ENCODE results near the gene FAM193B. TPM values are rescaled to one million over a fixed set of nuclear protein-coding genes. Genes with fewer than 3 reads are reported as not detected.

FAM193B gene
- total and polyA plus RNA-seq, 7 experiments from 2014 or later = 4.1 to 275 (median 157) TPM

GRCh38 chr5:177519463-177520235, 34.7 kb downstream of the FAM193B start:
- peaks cover 35 to 55% (median 46%) of the 10 kb centered on the region in 7 donors for H3K4me1 Mint-ChIP-seq
- peak overlapping the region in 7 of 9 donors; percentile 55 to 83 (median 62) for H3K27ac Mint-ChIP-seq

GRCh38 chr5:177516601-177517568, 37.5 kb downstream of the FAM193B start, which contains the start of gene DDX41:
TSS of gene DDX41 (minus strand) at chr5:177516961. CDS start at chr5:177516945, 16 bp downstream.
- Mint-ChIP-seq H3K9me3 (peaks cover 0 to 2% (median 0%) of the 10 kb centered on the region in 11 donors), H3K4me3 (peak within 1 kb of the TSS; percentile 92 to 99 (median 96)), H3K36me3 (peaks cover 9 to 33% (median 16%) of the 10 kb centered on the region in 5 donors), H3K4me1 (peaks cover 42 to 58% (median 52%) of the 10 kb centered on the region in 7 donors), H3K27me3 (peaks cover 0 to 2% (median 0%) of the 10 kb centered on the region in 5 donors), H3K27ac (peak within 1 kb of the TSS; percentile 85 to 97 (median 92))
- Histone ChIP-seq H3K27me3 (ENCODE audit: control insufficient read depth in 2 of 2, insufficient read depth in 2 of 2, low read length in 2 of 2) (no peaks in the 10 kb centered on the region), H3K27ac (ENCODE audit: low read depth, low read length) (peak within 1 kb of the TSS; percentile 79), H3K36me3 (ENCODE audit: control insufficient read depth in 2 of 3, insufficient read depth in 3 of 3, low read length in 3 of 3) (peaks cover 0 to 62% (median 10%) of the 10 kb centered on the region in 3 experiments), H3K4me1 (ENCODE audit: control insufficient read depth in 2 of 2, insufficient read depth in 2 of 2, low read length in 2 of 2) (peaks cover 15 to 17% of the 10 kb centered on the region in 2 donors), H3K4me3 (ENCODE audit: low read length) (peak within 1 kb of the TSS; percentile 76), H3K9me3 (ENCODE audit: control insufficient read depth in 2 of 3, low read length in 3 of 3) (no peaks in the 10 kb centered on the region)
- intact Hi-C loops (cut with micrococcal nuclease) = loop anchor here (1.0 to 5.0 kb wide), 7 partner anchors 20 to 636 kb away; partner anchors contain the start of genes FAM193B (in 2 of the 2), PDLIM7 (in 2 of the 2), TMED9 (in 2 of the 2) and GRK6 (in 1 of the 2)
- CTCF ChIA-PET = interaction anchor here (0.6 to 1.4 kb wide), 2 partner anchors 15 to 859 kb away, joined by 3 to 8 read pairs; no protein-coding TSS in a partner anchor
- POLR2A ChIA-PET = interaction anchor here (0.6 to 1.4 kb wide), 9 partner anchors 9 to 431 kb away, joined by 3 to 5 read pairs (median 3); partner anchors contain the start of gene PDLIM7
- ATAC-seq (peak; percentile 92), DNase-seq (peak; percentile 88 to 96 (median 95))

More at GRCh38 chr5:177519463-177520235, 34.7 kb downstream of the FAM193B start:
- Mint-ChIP-seq H3K36me3 (peaks cover 3 to 22% (median 10%) of the 10 kb centered on the region in 5 donors), H3K4me3 (peak overlapping the region in 2 of 10 donors; percentile 23 to 59), H3K9me3 (peaks cover 0 to 2% (median 0%) of the 10 kb centered on the region in 11 donors), H3K27me3 (peaks cover 0 to 2% (median 0%) of the 10 kb centered on the region in 5 donors)
- intact Hi-C loops (cut with micrococcal nuclease) = loop anchor here in 1 of 2 donors (5.0 kb wide), 1 partner anchor 62 kb away; no protein-coding TSS in a partner anchor
- Histone ChIP-seq H3K27me3 (ENCODE audit: control insufficient read depth in 2 of 2, insufficient read depth in 2 of 2, low read length in 2 of 2) (no peaks in the 10 kb centered on the region), H3K4me1 (ENCODE audit: control insufficient read depth in 2 of 2, insufficient read depth in 2 of 2, low read length in 2 of 2) (peaks cover 15 to 17% of the 10 kb centered on the region in 2 donors), H3K36me3 (ENCODE audit: control insufficient read depth in 2 of 3, insufficient read depth in 3 of 3, low read length in 3 of 3) (peaks cover 0 to 51% (median 0%) of the 10 kb centered on the region in 3 experiments), H3K27ac (ENCODE audit: low read depth, low read length) (no peak overlapping the region), H3K4me3 (ENCODE audit: low read length) (no peak overlapping the region), H3K9me3 (ENCODE audit: control insufficient read depth in 2 of 3, low read length in 3 of 3) (no peaks in the 10 kb centered on the region)
- no peak for ATAC-seq
- ChIA-PET CTCF (no interaction called here), POLR2A (interaction anchor here (1.5 kb wide), 1 partner anchor 22 kb away, joined by 4 read pairs; the partner anchor contains the start of gene PDLIM7)
- no peak for DNase-seq

DNA sequence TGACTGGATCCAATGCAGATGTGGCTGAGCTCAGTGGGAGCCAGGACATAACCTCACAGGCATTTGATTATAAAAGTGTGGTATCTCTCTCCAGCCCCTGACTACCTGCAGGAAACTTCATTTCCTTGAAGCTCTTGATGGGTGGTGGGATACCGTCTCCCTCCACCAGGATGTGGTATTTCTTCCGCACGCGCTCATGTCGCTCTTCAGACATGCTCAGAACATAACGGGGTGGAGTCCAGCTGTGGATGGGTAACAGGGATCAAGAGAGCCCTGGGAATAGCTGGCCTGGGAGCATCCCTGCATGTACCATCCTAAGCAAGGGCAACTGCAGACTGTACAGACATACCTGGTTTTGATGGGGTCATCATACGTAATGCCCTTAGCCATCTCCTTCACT, 38.8 kb downstream of the FAM193B start:
- ATAC-seq = no peak
- ChIA-PET CTCF (interaction anchor here (1.4 kb wide), 1 partner anchor 14 kb away, joined by 8 read pairs; no protein-coding TSS in a partner anchor), POLR2A (interaction anchor here (1.2 to 1.4 kb wide), 3 partner anchors 10 to 37 kb away, joined by 3 to 5 read pairs (median 3); no protein-coding TSS in a partner anchor)
- H3K9me3 ChIP-seq (ENCODE audit: control insufficient read depth in 2 of 3, low read length in 3 of 3) = no peaks in the 10 kb centered on the region
- intact Hi-C loops (cut with micrococcal nuclease) = loop anchor here in 1 of 2 donors (5.0 kb wide), 1 partner anchor 58 kb away; no protein-coding TSS in a partner anchor
- Mint-ChIP-seq H3K4me3 (peak overlapping the region; percentile 92 to 99 (median 96)), H3K27me3 (peaks cover 0 to 2% (median 0%) of the 10 kb centered on the region in 5 donors), H3K36me3 (peaks cover 16 to 41% (median 23%) of the 10 kb centered on the region in 5 donors), H3K9me3 (peaks cover 0 to 2% (median 0%) of the 10 kb centered on the region in 11 donors), H3K4me1 (peaks cover 37 to 55% (median 43%) of the 10 kb centered on the region in 7 donors), H3K27ac (peak overlapping the region in 7 of 9 donors; percentile 22 to 92 (median 85))
- H3K27me3 ChIP-seq (ENCODE audit: control insufficient read depth in 2 of 2, insufficient read depth in 2 of 2, low read length in 2 of 2) = no peaks in the 10 kb centered on the region
- H3K4me1 ChIP-seq (ENCODE audit: control insufficient read depth in 2 of 2, insufficient read depth in 2 of 2, low read length in 2 of 2) = peaks cover 9 to 17% of the 10 kb centered on the region in 2 donors
- H3K36me3 ChIP-seq (ENCODE audit: control insufficient read depth in 2 of 3, insufficient read depth in 3 of 3, low read length in 3 of 3) = peaks cover 0 to 62% (median 10%) of the 10 kb centered on the region in 3 experiments
- peak overlapping the region; percentile 79 for H3K27ac ChIP-seq (ENCODE audit: low read depth, low read length)
- peak overlapping the region; percentile 76 for H3K4me3 ChIP-seq (ENCODE audit: low read length)
- DNase-seq = no peak

GRCh38 chr5:177514541-177514940, 39.8 kb downstream of the FAM193B start:
- H3K4me3 Mint-ChIP-seq = peak overlapping the region in 3 of 10 donors; percentile 96 to 97 (median 96)
- peaks cover 16 to 41% (median 24%) of the 10 kb centered on the region in 5 donors for H3K36me3 Mint-ChIP-seq
- ATAC-seq (no peak), DNase-seq (no peak)
- H3K9me3 Mint-ChIP-seq = peaks cover 0 to 2% (median 0%) of the 10 kb centered on the region in 11 donors
- H3K4me3 ChIP-seq (ENCODE audit: low read length) = no peak overlapping the region
- H3K27ac Mint-ChIP-seq = no peak overlapping the region
- CTCF ChIA-PET = no interaction called here
- peaks cover 33 to 46% (median 39%) of the 10 kb centered on the region in 7 donors for H3K4me1 Mint-ChIP-seq
- POLR2A ChIA-PET = no interaction called here
- H3K27ac ChIP-seq (ENCODE audit: low read depth, low read length) = no peak overlapping the region
- intact Hi-C loops (cut with micrococcal nuclease) = no loop called here
- H3K27me3 Mint-ChIP-seq = peaks cover 0 to 2% (median 0%) of the 10 kb centered on the region in 5 donors
- H3K27me3 ChIP-seq (ENCODE audit: control insufficient read depth in 2 of 2, insufficient read depth in 2 of 2, low read length in 2 of 2) = no peaks in the 10 kb centered on the region
- peaks cover 0 to 56% (median 10%) of the 10 kb centered on the region in 3 experiments for H3K36me3 ChIP-seq (ENCODE audit: control insufficient read depth in 2 of 3, insufficient read depth in 3 of 3, low read length in 3 of 3)
- peaks cover 9 to 17% of the 10 kb centered on the region in 2 donors for H3K4me1 ChIP-seq (ENCODE audit: control insufficient read depth in 2 of 2, insufficient read depth in 2 of 2, low read length in 2 of 2)
- H3K9me3 ChIP-seq (ENCODE audit: control insufficient read depth in 2 of 3, low read length in 3 of 3) = no peaks in the 10 kb centered on the region

GRCh38 chr5:177513500-177513899, 40.9 kb downstream of the FAM193B start:
- POLR2A ChIA-PET = no interaction called here
- H3K27me3 Mint-ChIP-seq = peaks cover 0 to 2% (median 0%) of the 10 kb centered on the region in 5 donors

More at GRCh38 chr5:177513500-177513899, 40.9 kb downstream of the FAM193B start:
- Mint-ChIP-seq H3K4me3 (peak overlapping the region in 3 of 10 donors; percentile 6 to 59 (median 26)), H3K9me3 (peaks cover 0 to 2% (median 0%) of the 10 kb centered on the region in 11 donors), H3K27ac (no peak overlapping the region), H3K4me1 (peaks cover 26 to 43% (median 33%) of the 10 kb centered on the region in 7 donors), H3K36me3 (peaks cover 16 to 41% (median 23%) of the 10 kb centered on the region in 5 donors)
- Histone ChIP-seq H3K4me3 (ENCODE audit: low read length) (no peak overlapping the region), H3K4me1 (ENCODE audit: control insufficient read depth in 2 of 2, insufficient read depth in 2 of 2, low read length in 2 of 2) (peaks cover 8 to 9% of the 10 kb centered on the region in 2 donors), H3K27ac (ENCODE audit: low read depth, low read length) (no peak overlapping the region), H3K36me3 (ENCODE audit: control insufficient read depth in 2 of 3, insufficient read depth in 3 of 3, low read length in 3 of 3) (peaks cover 0 to 56% (median 10%) of the 10 kb centered on the region in 3 experiments), H3K9me3 (ENCODE audit: control insufficient read depth in 2 of 3, low read length in 3 of 3) (no peaks in the 10 kb centered on the region), H3K27me3 (ENCODE audit: control insufficient read depth in 2 of 2, insufficient read depth in 2 of 2, low read length in 2 of 2) (no peaks in the 10 kb centered on the region)
- CTCF ChIA-PET = no interaction called here
- no peak for DNase-seq
- intact Hi-C loops (cut with micrococcal nuclease) = no loop called here
- no peak for ATAC-seq

Measured in naive thymus-derived CD4-positive, alpha-beta T cell (primary cell).